CD8-positive, alpha-beta memory T cell (primary cell): ENCODE results near the gene CHI3L2. TPM values are rescaled to one million over a fixed set of nuclear protein-coding genes. Genes with fewer than 3 reads are reported as not detected.
A peak's percentile ranks its signal among the peaks of the same experiment; 100 is the strongest.

ENCODE experiments used
- CTCF ChIA-PET: fragments of 350-600 bp; sonication (Branson Sonifier 250); formaldehyde crosslinking; loops from one replicate; lab custom pipeline; 2021; ENCODE audit warnings: antibody characterized with exemption; lab: Charles Lee
- POLR2A ChIA-PET: fragments of 350-600 bp; sonication (Branson Sonifier 250); formaldehyde crosslinking; loops from one replicate; lab custom pipeline; 2021; ENCODE audit warnings: antibody characterized with exemption; lab: Charles Lee
- DNase-seq, 5 donors: peaks; one replicate each; pipeline versions ENCODE4 v3.0.0 to v3.0.0-alpha.2; 2020 to 2022; ENCODE audit warnings: mixed read lengths in 1 of 5
- H3K27ac ChIP-seq: one replicate; pipeline ENCODE4 v1.7.0; 2013; ENCODE audit warnings: low read depth, mild to moderate bottlenecking, low read length, moderate library complexity
- H3K27me3 ChIP-seq: 2 replicates; pipeline ENCODE4 v1.7.0; 2013; ENCODE audit warnings: low read length, mild to moderate bottlenecking; ENCODE audit not compliant: insufficient read depth, poor library complexity, severe bottlenecking
- H3K36me3 ChIP-seq: 2 replicates; pipeline ENCODE4 v1.7.0; 2013; ENCODE audit warnings: mild to moderate bottlenecking, low read length, moderate library complexity; ENCODE audit not compliant: insufficient read depth
- H3K4me1 ChIP-seq: 2 replicates; pipeline ENCODE4 v1.7.0; 2013; ENCODE audit warnings: mild to moderate bottlenecking, low read length, moderate library complexity; ENCODE audit not compliant: insufficient read depth
- H3K4me3 ChIP-seq: 2 replicates; pipeline ENCODE4 v1.7.0; 2013; ENCODE audit warnings: mild to moderate bottlenecking, low read length
- H3K9me3 ChIP-seq: 2 replicates; pipeline ENCODE4 v1.7.0; 2013; ENCODE audit warnings: mild to moderate bottlenecking, low read length
- H3K27ac Mint-ChIP-seq, 8 donors: one replicate each; pipeline ENCODE4 v1.8.0; 2020 to 2021; ENCODE audit warnings: mixed read lengths in 8 of 8, mild to moderate bottlenecking in 6 of 8, inconsistent platforms in 3 of 8, moderate library complexity in 3 of 8
- H3K27me3 Mint-ChIP-seq, 2 donors: one replicate each; pipeline ENCODE4 v1.8.0; 2020 to 2021; ENCODE audit warnings: mixed read lengths in 2 of 2, mild to moderate bottlenecking in 1 of 2, moderate library complexity in 1 of 2
- H3K36me3 Mint-ChIP-seq, 3 donors: one replicate each; pipeline ENCODE4 v1.8.0; 2020 to 2021; ENCODE audit warnings: mixed read lengths in 3 of 3, inconsistent platforms in 1 of 3, mild to moderate bottlenecking in 1 of 3
- H3K4me1 Mint-ChIP-seq, 3 donors: one replicate each; pipeline ENCODE4 v1.8.0; 2020 to 2021; ENCODE audit warnings: mixed read lengths in 3 of 3, inconsistent platforms in 1 of 3, mild to moderate bottlenecking in 1 of 3
- H3K4me3 Mint-ChIP-seq, 7 donors: one replicate each; pipeline ENCODE4 v1.8.0; 2020 to 2021; ENCODE audit warnings: mixed read lengths in 7 of 7, mild to moderate bottlenecking in 6 of 7, moderate library complexity in 4 of 7, inconsistent platforms in 2 of 7
- H3K9me3 Mint-ChIP-seq, 5 donors: one replicate each; pipeline ENCODE4 v1.8.0; 2020 to 2022; ENCODE audit warnings: mixed read lengths in 5 of 5, mild to moderate bottlenecking in 3 of 5, moderate library complexity in 2 of 5, inconsistent platforms in 1 of 5
- polyA plus RNA-seq: library from polyadenylated mRNA; unstranded; fragments of 300-500 nt; fragmentation: Illumina TruSeq; gene quantifications from one replicate; pipeline ENCODE4 v1.2.3, GENCODE V29; 2021
- total RNA-seq, 2 experiments: library from RNA; stranded (reverse); gene quantifications; one replicate each; pipeline ENCODE4 v1.2.3, GENCODE V29; 2021

Gene CHI3L2
- 1 to 10 TPM; 1.6 to 1.9 TPM for total RNA-seq
- 20.8 TPM for polyA plus RNA-seq

DNA sequence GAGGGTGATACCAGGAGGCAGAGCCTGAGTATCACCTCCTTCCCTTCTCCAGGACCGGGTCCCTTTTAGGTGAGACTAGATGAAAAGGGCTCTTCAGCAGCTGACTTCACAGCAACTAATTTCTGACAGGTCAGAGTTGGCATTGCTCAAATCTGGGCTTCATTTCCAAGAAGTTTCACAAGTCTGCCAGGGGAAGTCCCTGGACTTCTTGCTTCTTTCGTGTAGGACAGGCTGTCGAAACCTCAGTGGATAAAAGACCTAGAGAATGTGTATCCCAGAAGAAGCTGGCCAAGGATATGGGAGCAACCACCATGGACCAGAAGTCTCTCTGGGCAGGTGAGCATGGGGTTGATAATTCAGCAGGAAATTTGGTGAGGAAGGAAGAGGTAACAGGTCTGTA lies at the start of gene CHI3L2:
Gene CHI3L2, plus strand, starts transcription at position 280 of the 400 bp plus-strand sequence. Its CDS starts 17 bp downstream, at position 297.
- Mint-ChIP-seq H3K4me1 (peaks cover 68 to 91% (median 89%) of the 10 kb centered on the region in 3 donors), H3K4me3 (peak within 1 kb of the TSS; percentile 34 to 77 (median 61)), H3K27ac (peak within 1 kb of the TSS; percentile 82 to 98 (median 92)), H3K36me3 (peaks cover 0 to 4% (median 0%) of the 10 kb centered on the region in 3 donors), H3K9me3 (peaks cover 0 to 2% (median 0%) of the 10 kb centered on the region in 5 donors), H3K27me3 (peaks cover 0 to 2% of the 10 kb centered on the region in 2 donors)
- H3K9me3 ChIP-seq, result no peaks in the 10 kb centered on the region
- ChIA-PET POLR2A (interaction anchor here (0.7 to 1.9 kb wide), 4 partner anchors 12 to 41 kb away, joined by 4 to 6 read pairs (median 4); no protein-coding TSS in a partner anchor), CTCF (interaction anchor here (0.7 to 3.1 kb wide), 4 partner anchors 30 to 281 kb away, joined by 3 to 17 read pairs (median 4); no protein-coding TSS in a partner anchor)
- H3K27me3 ChIP-seq, result no peaks in the 10 kb centered on the region
- peak within 1 kb of the TSS; percentile 22 for H3K4me3 ChIP-seq
- H3K36me3 ChIP-seq, result no peaks in the 10 kb centered on the region
- no peak for DNase-seq
- no peak within 1 kb of the TSS for H3K27ac ChIP-seq
- peaks cover 80% of the 10 kb centered on the region for H3K4me1 ChIP-seq

GRCh38 chr1:111179968-111180533 lies 47.5 kb upstream of the CHI3L2 start:
- peaks cover 0 to 72% (median 18%) of the 10 kb centered on the region in 3 donors for H3K36me3 Mint-ChIP-seq
- Histone ChIP-seq H3K9me3 (no peaks in the 10 kb centered on the region), H3K4me3 (no peak overlapping the region), H3K27me3 (no peaks in the 10 kb centered on the region), H3K27ac (no peak overlapping the region), H3K36me3 (peaks cover 7% of the 10 kb centered on the region), H3K4me1 (peaks cover 4% of the 10 kb centered on the region)
- ChIA-PET CTCF (interaction anchor here (1.6 kb wide), 1 partner anchor 18 kb away, joined by 5 read pairs; no protein-coding TSS in a partner anchor), POLR2A (interaction anchor here (0.7 kb wide), 1 partner anchor 9 kb away, joined by 4 read pairs; no protein-coding TSS in a partner anchor)
- no peak overlapping the region for H3K4me3 Mint-ChIP-seq
- no peaks in the 10 kb centered on the region for H3K27me3 Mint-ChIP-seq
- no peaks in the 10 kb centered on the region for H3K9me3 Mint-ChIP-seq
- no peak for DNase-seq
- H3K27ac Mint-ChIP-seq, result peak overlapping the region; percentile 39 to 90 (median 80)
- H3K4me1 Mint-ChIP-seq, result peaks cover 44 to 80% (median 71%) of the 10 kb centered on the region in 3 donors

GRCh38 chr1:111182052-111182451 lies 45.5 kb upstream of the CHI3L2 start:
- H3K27me3 ChIP-seq, result no peaks in the 10 kb centered on the region
- Mint-ChIP-seq H3K27me3 (no peaks in the 10 kb centered on the region), H3K4me1 (peaks cover 60 to 88% (median 84%) of the 10 kb centered on the region in 3 donors), H3K27ac (peak overlapping the region; percentile 33 to 85 (median 64)), H3K9me3 (no peaks in the 10 kb centered on the region), H3K36me3 (peaks cover 0 to 74% (median 19%) of the 10 kb centered on the region in 3 donors), H3K4me3 (no peak overlapping the region)
- ChIA-PET POLR2A (interaction anchor here (0.5 to 1.1 kb wide), 3 partner anchors 7 to 33 kb away, joined by 3 to 10 read pairs (median 3); no protein-coding TSS in a partner anchor), CTCF (interaction anchor here (1.6 kb wide), 2 partner anchors 14 to 41 kb away, joined by 5 to 6 read pairs; no protein-coding TSS in a partner anchor)
- peaks cover 19% of the 10 kb centered on the region for H3K4me1 ChIP-seq
- no peaks in the 10 kb centered on the region for H3K9me3 ChIP-seq
- no peak overlapping the region for H3K27ac ChIP-seq
- H3K36me3 ChIP-seq, result peaks cover 23% of the 10 kb centered on the region
- no peak for DNase-seq
- no peak overlapping the region for H3K4me3 ChIP-seq

- no peaks in the 10 kb centered on the region for H3K27me3 ChIP-seq
- Mint-ChIP-seq H3K36me3 (peaks cover 3 to 79% (median 21%) of the 10 kb centered on the region in 3 donors), H3K4me1 (peaks cover 70 to 95% (median 90%) of the 10 kb centered on the region in 3 donors), H3K27me3 (no peaks in the 10 kb centered on the region), H3K4me3 (no peak overlapping the region), H3K9me3 (no peaks in the 10 kb centered on the region), H3K27ac (peak overlapping the region; percentile 10 to 90 (median 48))
- H3K27ac ChIP-seq, result no peak overlapping the region
- ChIA-PET POLR2A (interaction anchor here (0.6 to 2.2 kb wide), 4 partner anchors 8 to 31 kb away, joined by 3 to 11 read pairs (median 7); no protein-coding TSS in a partner anchor), CTCF (interaction anchor here (0.6 to 1.6 kb wide), 4 partner anchors 13 to 40 kb away, joined by 3 to 6 read pairs (median 5); no protein-coding TSS in a partner anchor)
- H3K4me1 ChIP-seq, result peaks cover 33% of the 10 kb centered on the region
- no peak for DNase-seq
- no peaks in the 10 kb centered on the region for H3K9me3 ChIP-seq
- peaks cover 38% of the 10 kb centered on the region for H3K36me3 ChIP-seq
- H3K4me3 ChIP-seq, result no peak overlapping the region
Observed at GRCh38 chr1:111183308-111184069, 44.0 kb upstream of the CHI3L2 start.

DNA sequence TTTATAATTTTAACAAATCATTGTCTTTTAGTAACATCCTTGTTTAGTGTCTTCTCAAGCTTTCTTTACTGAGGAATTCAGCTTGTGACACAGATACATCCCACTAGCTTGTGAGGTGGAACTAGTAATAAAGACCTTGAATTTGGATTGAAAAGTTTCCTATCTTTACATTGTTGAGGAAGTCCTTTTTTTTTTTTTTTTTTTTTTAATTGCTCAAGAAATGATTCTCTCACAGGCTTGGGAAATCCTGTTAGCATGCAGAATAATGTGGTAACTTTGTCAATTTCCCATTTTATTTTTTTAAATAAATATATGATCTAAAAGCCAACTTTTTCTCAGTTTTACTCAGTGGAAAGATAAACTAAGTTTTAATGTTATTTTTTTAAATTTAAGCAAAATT lies 42.9 kb upstream of the CHI3L2 start:
- DNase-seq, result no peak
- no peak overlapping the region for H3K4me3 Mint-ChIP-seq
- no peaks in the 10 kb centered on the region for H3K9me3 Mint-ChIP-seq
- H3K4me1 Mint-ChIP-seq, result peaks cover 73 to 95% (median 92%) of the 10 kb centered on the region in 3 donors
- Histone ChIP-seq H3K27me3 (no peaks in the 10 kb centered on the region), H3K27ac (no peak overlapping the region), H3K4me1 (peaks cover 45% of the 10 kb centered on the region), H3K4me3 (no peak overlapping the region), H3K36me3 (peaks cover 49% of the 10 kb centered on the region), H3K9me3 (no peaks in the 10 kb centered on the region)
- H3K27ac Mint-ChIP-seq, result peak overlapping the region in 3 of 8 donors; percentile 13 to 93 (median 43)
- H3K27me3 Mint-ChIP-seq, result no peaks in the 10 kb centered on the region
- ChIA-PET POLR2A (interaction anchor here (1.0 to 1.2 kb wide), 2 partner anchors 14 to 37 kb away, joined by 3 to 4 read pairs; no protein-coding TSS in a partner anchor), CTCF (interaction anchor here (1.1 kb wide), 1 partner anchor 19 kb away, joined by 3 read pairs; no protein-coding TSS in a partner anchor)
- H3K36me3 Mint-ChIP-seq, result peaks cover 9 to 82% (median 22%) of the 10 kb centered on the region in 3 donors

DNA sequence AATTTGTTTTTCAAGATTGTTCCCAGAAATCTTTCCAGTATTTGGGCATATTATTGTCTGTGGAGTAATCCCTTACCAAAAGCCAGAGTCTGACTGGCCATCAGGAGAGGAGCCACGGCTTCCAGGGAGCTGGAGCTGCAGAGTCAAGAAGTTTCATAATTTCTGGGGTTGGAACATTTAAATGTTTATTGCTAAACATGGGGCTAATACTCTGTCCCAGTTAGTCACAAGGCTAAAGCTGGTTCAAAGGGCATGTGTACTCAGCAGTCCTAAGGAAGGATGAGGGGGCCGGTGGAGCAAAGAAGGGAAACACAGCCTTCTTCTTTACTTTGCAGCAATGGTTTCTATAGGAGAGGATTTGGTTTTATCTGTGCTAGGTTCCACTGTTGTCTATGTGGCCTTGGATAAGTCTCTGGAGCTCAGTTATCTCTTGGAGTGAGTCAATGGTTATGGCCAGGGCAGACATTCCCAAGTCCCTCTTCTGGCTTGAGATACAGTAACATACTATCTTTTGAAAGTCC lies 36.5 kb upstream of the CHI3L2 start:
- peaks cover 94 to 100% (median 98%) of the 10 kb centered on the region in 3 donors for H3K4me1 Mint-ChIP-seq
- Histone ChIP-seq H3K4me3 (no peak overlapping the region), H3K27ac (no peak overlapping the region), H3K36me3 (peaks cover 96% of the 10 kb centered on the region), H3K9me3 (no peaks in the 10 kb centered on the region), H3K4me1 (peaks cover 99% of the 10 kb centered on the region), H3K27me3 (no peaks in the 10 kb centered on the region)
- peak overlapping the region in 2 of 7 donors; percentile 10 to 47 for H3K4me3 Mint-ChIP-seq
- peak overlapping the region; percentile 63 to 100 (median 94) for H3K27ac Mint-ChIP-seq
- no peak for DNase-seq
- no peaks in the 10 kb centered on the region for H3K27me3 Mint-ChIP-seq
- H3K36me3 Mint-ChIP-seq, result peaks cover 42 to 99% (median 47%) of the 10 kb centered on the region in 3 donors
- no peaks in the 10 kb centered on the region for H3K9me3 Mint-ChIP-seq
- CTCF ChIA-PET, result interaction anchor here (0.9 to 2.0 kb wide), 7 partner anchors 13 to 142 kb away, joined by 3 to 4 read pairs (median 3); partner anchors contain the start of genes CEPT1 and DRAM2
- POLR2A ChIA-PET, result interaction anchor here (0.7 to 2.7 kb wide), 7 partner anchors 8 to 33 kb away, joined by 3 to 12 read pairs (median 4); partner anchors contain the start of gene DENND2D

- no peak for DNase-seq
- Histone ChIP-seq H3K36me3 (peaks cover 97% of the 10 kb centered on the region), H3K4me3 (no peak overlapping the region), H3K27ac (no peak overlapping the region), H3K4me1 (peaks cover 99% of the 10 kb centered on the region), H3K27me3 (no peaks in the 10 kb centered on the region), H3K9me3 (no peaks in the 10 kb centered on the region)
- POLR2A ChIA-PET, result interaction anchor here (0.7 to 2.7 kb wide), 7 partner anchors 8 to 32 kb away, joined by 3 to 12 read pairs (median 4); partner anchors contain the start of gene DENND2D
- CTCF ChIA-PET, result interaction anchor here (0.9 to 2.0 kb wide), 8 partner anchors 12 to 316 kb away, joined by 3 to 4 read pairs (median 3); partner anchors contain the start of genes CEPT1 and DRAM2
- H3K4me1 Mint-ChIP-seq, result peaks cover 96 to 100% (median 98%) of the 10 kb centered on the region in 3 donors
- H3K4me3 Mint-ChIP-seq, result peak overlapping the region in 4 of 7 donors; percentile 3 to 47 (median 21)
- H3K9me3 Mint-ChIP-seq, result no peaks in the 10 kb centered on the region
- H3K27me3 Mint-ChIP-seq, result no peaks in the 10 kb centered on the region
- peak overlapping the region; percentile 63 to 100 (median 96) for H3K27ac Mint-ChIP-seq
- peaks cover 47 to 99% (median 52%) of the 10 kb centered on the region in 3 donors for H3K36me3 Mint-ChIP-seq
Observed at GRCh38 chr1:111191496-111191895, 36.0 kb upstream of the CHI3L2 start.
